GM10248 (cell line): ENCODE results near the gene GPR176.

ENCODE experiments used
- CTCF ChIA-PET: fragments of 300-600 bp; sonication (Branson Sonifier 250); formaldehyde crosslinking; extraction: SDS; loops from one replicate; lab custom pipeline; 2021; ENCODE audit warnings: antibody characterized with exemption; lab: Yijun Ruan, JAX
- POLR2A ChIA-PET: fragments of 350-650 bp; sonication (Branson Sonifier 250); formaldehyde crosslinking; extraction: SDS; loops from one replicate; lab custom pipeline; 2020; ENCODE audit warnings: antibody characterized with exemption; lab: Yijun Ruan, JAX
- DNase-seq: peaks from one replicate; pipeline ENCODE4 v3.0.0; 2012; ENCODE audit errors: extremely low spot score
- CTCF ChIP-seq: IDR thresholded peaks from 2 replicates; pipeline ENCODE4 v1.5.1; 2012; ENCODE audit warnings: mild to moderate bottlenecking, low read depth; ENCODE audit errors: extremely low read depth, missing control alignments, control extremely low read depth

GPR176 gene

GRCh38 chr15:39892418-39892817, 27.6 kb downstream of the GPR176 start:
- no peak for TF ChIP-seq CTCF
- POLR2A ChIA-PET = no interaction called here
- DNase-seq = no peak
- CTCF ChIA-PET = interaction anchor here (1.6 kb wide), 1 partner anchor 19 kb away, joined by 6 read pairs; no protein-coding TSS in a partner anchor

- POLR2A ChIA-PET = no interaction called here
- DNase-seq = no peak
- TF ChIP-seq CTCF = no peak
- CTCF ChIA-PET = interaction anchor here (1.0 to 2.0 kb wide), 7 partner anchors 8 to 383 kb away, joined by 3 to 7 read pairs (median 5); no protein-coding TSS in a partner anchor
Measured at GRCh38 chr15:39890621-39891020, 29.4 kb downstream of the GPR176 start.

GRCh38 chr15:39889601-39890000, 30.5 kb downstream of the GPR176 start:
- no peak for DNase-seq
- CTCF ChIA-PET = interaction anchor here (1.2 to 2.6 kb wide), 4 partner anchors 9 to 384 kb away, joined by 4 to 8 read pairs (median 7); no protein-coding TSS in a partner anchor
- TF ChIP-seq CTCF = no peak
- POLR2A ChIA-PET = no interaction called here

- DNase-seq = no peak
- ChIA-PET POLR2A (no interaction called here), CTCF (interaction anchor here (0.7 to 2.6 kb wide), 7 partner anchors 10 to 386 kb away, joined by 3 to 8 read pairs (median 4); no protein-coding TSS in a partner anchor)
- TF ChIP-seq CTCF = no peak
Measured at GRCh38 chr15:39888809-39889208, 31.3 kb downstream of the GPR176 start.

GRCh38 chr15:39888243-39888642, 31.8 kb downstream of the GPR176 start:
- ChIA-PET POLR2A (no interaction called here), CTCF (interaction anchor here (0.7 to 2.6 kb wide), 10 partner anchors 8 to 1191 kb away, joined by 3 to 8 read pairs (median 4); no protein-coding TSS in a partner anchor)
- DNase-seq = no peak
- no peak for TF ChIP-seq CTCF

- ChIA-PET CTCF (interaction anchor here (0.9 to 2.6 kb wide), 8 partner anchors 9 to 1191 kb away, joined by 3 to 8 read pairs (median 4); no protein-coding TSS in a partner anchor), POLR2A (no interaction called here)
- peak; percentile 20 for TF ChIP-seq CTCF
- no peak for DNase-seq
Measured at GRCh38 chr15:39887832-39888231, 32.2 kb downstream of the GPR176 start.

- POLR2A ChIA-PET = no interaction called here
Measured at GRCh38 chr15:39887211-39887610, 32.9 kb downstream of the GPR176 start.

More at GRCh38 chr15:39887211-39887610, 32.9 kb downstream of the GPR176 start:
- no peak for TF ChIP-seq CTCF
- no peak for DNase-seq
- CTCF ChIA-PET = interaction anchor here (1.0 to 2.6 kb wide), 6 partner anchors 9 to 1190 kb away, joined by 3 to 8 read pairs (median 5); no protein-coding TSS in a partner anchor
